GM18858 (cell line): ENCODE results near the gene FHIT.
"Not testable (repeated sequence)": the region's sequence is repeated elsewhere in the genome, so short reads cannot be mapped to it uniquely, and the experiment has no call there.

Experiments
- ATAC-seq: cut with Tn5 transposase; IDR thresholded peaks from one replicate; pipeline ENCODE4 v1.9.1; 2021; ENCODE audit not compliant: unreplicated experiment

FHIT gene

GRCh38 chr3:60737633-60738399, 513.4 kb downstream of the FHIT start:
- ATAC-seq = no peak

- ATAC-seq = no peak
Measured at GRCh38 chr3:60730371-60730770, 520.9 kb downstream of the FHIT start.

GRCh38 chr3:60729056-60729455, 522.2 kb downstream of the FHIT start:
- no peak for ATAC-seq

- no peak for ATAC-seq
Measured at GRCh38 chr3:60728006-60728405, 523.2 kb downstream of the FHIT start.

GRCh38 chr3:60720736-60721135, 530.5 kb downstream of the FHIT start:
- no peak for ATAC-seq

GRCh38 chr3:60716573-60716972, 534.7 kb downstream of the FHIT start:
- ATAC-seq = no peak

GRCh38 chr3:60708191-60708975, 542.9 kb downstream of the FHIT start:
- no peak for ATAC-seq

GRCh38 chr3:60707452-60708020, 543.7 kb downstream of the FHIT start:
- ATAC-seq = no peak

GRCh38 chr3:60703956-60704736, 547.1 kb downstream of the FHIT start:
- no peak for ATAC-seq

- no peak for ATAC-seq
Measured at GRCh38 chr3:60703008-60703407, 548.2 kb downstream of the FHIT start.

GRCh38 chr3:60698117-60698516, 553.1 kb downstream of the FHIT start:
- no peak for ATAC-seq

- no peak for ATAC-seq
Measured at GRCh38 chr3:60697132-60697531, 554.1 kb downstream of the FHIT start.

GRCh38 chr3:60696428-60697125, 554.7 kb downstream of the FHIT start:
- ATAC-seq = no peak

- ATAC-seq = no peak
Measured at GRCh38 chr3:60675424-60675823, 575.8 kb downstream of the FHIT start.

GRCh38 chr3:60674870-60675269, 576.4 kb downstream of the FHIT start:
- no peak for ATAC-seq

- ATAC-seq = no peak
Measured at GRCh38 chr3:60673123-60673522, 578.1 kb downstream of the FHIT start.

- not testable (repeated sequence) for ATAC-seq
Measured at GRCh38 chr3:60672337-60672736, 578.9 kb downstream of the FHIT start.

GRCh38 chr3:60669636-60670035, 581.6 kb downstream of the FHIT start:
- ATAC-seq = no peak

- ATAC-seq = no peak
Measured at GRCh38 chr3:60660026-60660425, 591.2 kb downstream of the FHIT start.

GRCh38 chr3:60659098-60659497, 592.2 kb downstream of the FHIT start:
- no peak for ATAC-seq

- peak; percentile 81 for ATAC-seq
Measured at GRCh38 chr3:60657972-60658371, 593.3 kb downstream of the FHIT start.
